Karpas-422 (cell line): Measurements from ENCODE around the gene DRAM1. TPM values are rescaled to one million over a fixed set of nuclear protein-coding genes. Genes with fewer than 3 reads are reported as not detected.
A peak's percentile ranks its signal among the peaks of the same experiment; 100 is the strongest.

Experiments used
- DNase-seq: peaks from one replicate; pipeline ENCODE4 v3.0.0-alpha.2; 2015
- H2AFZ ChIP-seq: fragments of 200-600 bp; sonication (generic); 2 replicates; pipeline ENCODE4 v1.6.1; 2014; ENCODE audit warnings: antibody characterized with exemption, low read length, mixed read lengths
- H3K27ac ChIP-seq: fragments of 200-600 bp; sonication (generic); 2 replicates; pipeline ENCODE4 v1.5.1; 2014; ENCODE audit warnings: mild to moderate bottlenecking, low read length, moderate library complexity
- H3K27me3 ChIP-seq: fragments of 200-600 bp; sonication (generic); 2 replicates; pipeline ENCODE4 v1.6.1; 2014; ENCODE audit warnings: low read length, mixed read lengths
- H3K36me3 ChIP-seq: fragments of 200-600 bp; sonication (generic); 2 replicates; pipeline ENCODE4 v1.6.1; 2014; ENCODE audit warnings: low read length, mixed read lengths; ENCODE audit not compliant: insufficient read depth
- H3K4me1 ChIP-seq: fragments of 200-600 bp; sonication (generic); 2 replicates; pipeline ENCODE4 v1.6.1; 2014; ENCODE audit warnings: mild to moderate bottlenecking, low read length, mixed read lengths
- H3K4me2 ChIP-seq: fragments of 200-600 bp; sonication (generic); 2 replicates; pipeline ENCODE4 v1.6.1; 2014; ENCODE audit warnings: low read length, low read depth, mild to moderate bottlenecking; ENCODE audit not compliant: poor library complexity, severe bottlenecking
- H3K4me3 ChIP-seq: fragments of 200-600 bp; sonication (generic); 2 replicates; pipeline ENCODE4 v1.5.1; 2014; ENCODE audit warnings: mild to moderate bottlenecking, antibody characterized with exemption, low read length, mixed read lengths
- H3K79me2 ChIP-seq: fragments of 200-600 bp; sonication (generic); 2 replicates; pipeline ENCODE4 v1.6.1; 2014; ENCODE audit warnings: mild to moderate bottlenecking, low read length, mixed read lengths
- H3K9ac ChIP-seq: fragments of 200-600 bp; sonication (generic); 2 replicates; pipeline ENCODE4 v1.6.0; 2014; ENCODE audit warnings: low read length
- H3K9me2 ChIP-seq: fragments of 200-600 bp; sonication (generic), shearing (Covaris generic); replicated peaks from 2 replicates; pipeline ENCODE4 v1.6.0; 2014; ENCODE audit warnings: mild to moderate bottlenecking, low read length, moderate library complexity; ENCODE audit not compliant: insufficient read depth
- H3K9me3 ChIP-seq: fragments of 300-700, 200-600 bp; sonication (generic); 2 replicates; pipeline ENCODE4 v1.6.1; 2014; ENCODE audit warnings: low read length, mixed read lengths
- H4K20me1 ChIP-seq: fragments of 200-600 bp; sonication (generic); 2 replicates; pipeline ENCODE4 v1.6.1; 2014; ENCODE audit warnings: mild to moderate bottlenecking, antibody characterized with exemption, low read length, low read depth; ENCODE audit not compliant: insufficient read depth
- total RNA-seq: library from RNA; depleted of rRNA; stranded (reverse); fragments of >200 nt; shearing (Covaris generic); gene quantifications from 2 replicates; pipeline ENCODE4 v1.2.3, GENCODE V29; 2014; ENCODE audit warnings: low replicate concordance

DRAM1 gene
- total RNA-seq, 1 experiment from 2014 or later = not detected

DNA sequence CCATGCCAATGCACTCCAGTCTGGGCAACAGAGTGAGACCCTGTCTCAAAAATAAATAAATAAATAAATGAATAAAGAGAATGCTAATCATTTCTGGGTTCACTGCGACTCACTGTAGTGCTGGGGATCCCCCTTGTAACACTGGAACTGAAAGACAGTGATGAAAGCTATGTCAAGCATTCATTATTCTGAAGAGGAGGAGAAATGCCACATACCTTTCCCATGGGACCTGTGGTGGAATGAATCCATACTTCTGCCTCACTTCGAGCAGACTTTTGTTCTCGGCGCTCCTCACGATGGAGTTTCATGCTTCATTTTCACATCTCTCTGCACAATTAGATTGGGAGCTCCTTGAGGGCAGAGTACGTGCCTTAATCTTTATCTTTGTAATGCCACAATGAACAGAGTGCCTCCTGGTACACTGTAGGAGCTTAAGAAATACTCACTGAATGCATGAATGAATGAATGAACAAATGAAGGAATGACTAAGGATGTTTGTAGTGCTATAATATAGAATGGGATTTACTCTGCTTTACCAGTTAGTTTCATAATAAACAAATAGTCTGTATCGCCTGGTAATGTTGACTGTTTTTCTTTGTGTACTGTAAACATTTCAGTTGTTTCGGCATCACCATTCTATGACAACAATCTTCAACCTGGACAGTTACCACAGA, 45.8 kb downstream of the DRAM1 start:
- DNase-seq = no peak
- no peaks in the 10 kb centered on the region for H3K27me3 ChIP-seq
- H3K36me3 ChIP-seq = no peaks in the 10 kb centered on the region
- H3K79me2 ChIP-seq = no peaks in the 10 kb centered on the region
- no peaks in the 10 kb centered on the region for H4K20me1 ChIP-seq
- H3K9ac ChIP-seq = no peak overlapping the region
- H3K4me1 ChIP-seq = no peaks in the 10 kb centered on the region
- H3K4me2 ChIP-seq = no peak overlapping the region
- no peak overlapping the region for H3K27ac ChIP-seq
- no peak overlapping the region for H3K4me3 ChIP-seq
- no peaks in the 10 kb centered on the region for H3K9me3 ChIP-seq
- H2AFZ ChIP-seq = no peak overlapping the region
- no peaks in the 10 kb centered on the region for H3K9me2 ChIP-seq

GRCh38 chr12:101924618-101925017, 47.2 kb downstream of the DRAM1 start:
- H3K36me3 ChIP-seq = no peaks in the 10 kb centered on the region
- no peak overlapping the region for H3K27ac ChIP-seq
- no peaks in the 10 kb centered on the region for H3K27me3 ChIP-seq
- H3K4me1 ChIP-seq = no peaks in the 10 kb centered on the region
- peak overlapping the region; percentile 55 for H3K4me2 ChIP-seq
- no peaks in the 10 kb centered on the region for H3K9me3 ChIP-seq
- peak overlapping the region; percentile 45; the same call in 1 of the 2 replicates for H3K4me3 ChIP-seq
- H2AFZ ChIP-seq = peak overlapping the region; percentile 24
- H4K20me1 ChIP-seq = no peaks in the 10 kb centered on the region
- H3K79me2 ChIP-seq = no peaks in the 10 kb centered on the region
- DNase-seq = peak; percentile 81
- no peaks in the 10 kb centered on the region for H3K9me2 ChIP-seq
- no peak overlapping the region for H3K9ac ChIP-seq

- Histone ChIP-seq H2AFZ (no peak overlapping the region), H3K9me3 (no peaks in the 10 kb centered on the region), H3K36me3 (no peaks in the 10 kb centered on the region), H3K79me2 (no peaks in the 10 kb centered on the region), H3K4me1 (no peaks in the 10 kb centered on the region), H3K27me3 (no peaks in the 10 kb centered on the region), H3K27ac (no peak overlapping the region), H3K4me2 (peak overlapping the region; percentile 55), H3K4me3 (no peak overlapping the region), H4K20me1 (no peaks in the 10 kb centered on the region), H3K9me2 (no peaks in the 10 kb centered on the region), H3K9ac (no peak overlapping the region)
- no peak for DNase-seq
These were observed 48.0 kb downstream of the DRAM1 start for GRCh38 chr12:101925361-101925760.

DNA sequence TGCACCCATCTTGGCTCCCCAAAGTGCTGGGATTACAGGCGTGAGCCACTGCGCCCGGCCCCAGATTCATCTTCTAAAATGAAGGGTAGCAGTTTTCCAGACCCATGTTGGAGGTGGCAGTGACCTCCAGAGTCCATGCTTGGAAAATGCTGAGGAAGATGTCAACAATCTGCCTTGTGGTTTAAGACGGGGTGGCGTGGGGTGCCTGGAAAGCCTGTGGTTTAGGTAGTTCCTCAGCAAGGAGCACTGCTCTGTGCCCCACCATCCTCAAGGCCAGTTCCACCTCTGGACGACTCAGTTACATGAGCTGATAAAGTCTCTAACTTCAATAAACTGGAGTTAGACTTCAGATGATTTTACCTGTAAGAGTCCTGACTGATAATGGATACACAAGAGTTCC, 48.6 kb downstream of the DRAM1 start:
- Histone ChIP-seq H3K9me2 (no peaks in the 10 kb centered on the region), H3K4me1 (no peaks in the 10 kb centered on the region), H3K36me3 (no peaks in the 10 kb centered on the region), H3K27ac (no peak overlapping the region), H4K20me1 (no peaks in the 10 kb centered on the region), H3K9me3 (no peaks in the 10 kb centered on the region), H3K27me3 (no peaks in the 10 kb centered on the region), H2AFZ (no peak overlapping the region), H3K4me3 (no peak overlapping the region), H3K79me2 (no peaks in the 10 kb centered on the region), H3K4me2 (no peak overlapping the region), H3K9ac (no peak overlapping the region)
- DNase-seq = no peak

- DNase-seq = no peak
- no peak overlapping the region for H3K4me2 ChIP-seq
- H3K4me1 ChIP-seq = peaks cover 5% of the 10 kb centered on the region
- no peaks in the 10 kb centered on the region for H3K27me3 ChIP-seq
- H3K27ac ChIP-seq = no peak overlapping the region
- no peaks in the 10 kb centered on the region for H3K9me2 ChIP-seq
- H3K4me3 ChIP-seq = no peak overlapping the region
- no peaks in the 10 kb centered on the region for H4K20me1 ChIP-seq
- H2AFZ ChIP-seq = no peak overlapping the region
- no peak overlapping the region for H3K9ac ChIP-seq
- no peaks in the 10 kb centered on the region for H3K9me3 ChIP-seq
- no peaks in the 10 kb centered on the region for H3K36me3 ChIP-seq
- H3K79me2 ChIP-seq = no peaks in the 10 kb centered on the region
These were observed 49.7 kb downstream of the DRAM1 start for GRCh38 chr12:101927036-101927435.

GRCh38 chr12:101927999-101928398, 50.6 kb downstream of the DRAM1 start:
- H3K4me1 ChIP-seq = peaks cover 10% of the 10 kb centered on the region
- H3K4me2 ChIP-seq = no peak overlapping the region
- no peaks in the 10 kb centered on the region for H3K36me3 ChIP-seq
- no peaks in the 10 kb centered on the region for H3K9me3 ChIP-seq
- no peaks in the 10 kb centered on the region for H4K20me1 ChIP-seq
- H3K9me2 ChIP-seq = no peaks in the 10 kb centered on the region
- H3K27me3 ChIP-seq = no peaks in the 10 kb centered on the region
- no peaks in the 10 kb centered on the region for H3K79me2 ChIP-seq
- DNase-seq = no peak
- H2AFZ ChIP-seq = no peak overlapping the region
- H3K4me3 ChIP-seq = no peak overlapping the region
- H3K27ac ChIP-seq = no peak overlapping the region
- no peak overlapping the region for H3K9ac ChIP-seq

DNA sequence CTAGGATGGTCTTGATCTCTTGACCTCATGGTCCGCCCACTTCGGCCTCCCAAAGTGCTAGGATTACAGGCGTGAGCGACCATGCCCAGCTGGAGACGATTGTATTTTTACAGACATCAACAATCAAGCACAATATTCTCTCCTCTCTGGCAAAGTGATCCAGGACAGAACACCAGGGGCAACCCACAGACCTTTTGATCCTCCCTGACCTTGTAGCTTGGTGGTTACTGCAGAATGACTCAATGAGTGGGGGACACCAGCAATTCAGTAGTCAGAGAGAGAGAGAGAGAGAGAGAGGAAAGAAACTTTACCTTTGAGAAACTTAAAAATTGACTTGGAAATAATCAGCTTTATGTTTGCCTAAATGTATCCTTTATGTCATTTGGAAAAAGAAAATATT, 51.2 kb downstream of the DRAM1 start:
- Histone ChIP-seq H3K4me3 (no peak overlapping the region), H3K9ac (no peak overlapping the region), H3K4me1 (peaks cover 10% of the 10 kb centered on the region), H2AFZ (no peak overlapping the region), H3K36me3 (no peaks in the 10 kb centered on the region), H3K27ac (no peak overlapping the region), H3K27me3 (no peaks in the 10 kb centered on the region), H3K9me3 (no peaks in the 10 kb centered on the region), H3K4me2 (no peak overlapping the region), H3K9me2 (no peaks in the 10 kb centered on the region), H3K79me2 (no peaks in the 10 kb centered on the region), H4K20me1 (no peaks in the 10 kb centered on the region)
- DNase-seq = no peak

DNA sequence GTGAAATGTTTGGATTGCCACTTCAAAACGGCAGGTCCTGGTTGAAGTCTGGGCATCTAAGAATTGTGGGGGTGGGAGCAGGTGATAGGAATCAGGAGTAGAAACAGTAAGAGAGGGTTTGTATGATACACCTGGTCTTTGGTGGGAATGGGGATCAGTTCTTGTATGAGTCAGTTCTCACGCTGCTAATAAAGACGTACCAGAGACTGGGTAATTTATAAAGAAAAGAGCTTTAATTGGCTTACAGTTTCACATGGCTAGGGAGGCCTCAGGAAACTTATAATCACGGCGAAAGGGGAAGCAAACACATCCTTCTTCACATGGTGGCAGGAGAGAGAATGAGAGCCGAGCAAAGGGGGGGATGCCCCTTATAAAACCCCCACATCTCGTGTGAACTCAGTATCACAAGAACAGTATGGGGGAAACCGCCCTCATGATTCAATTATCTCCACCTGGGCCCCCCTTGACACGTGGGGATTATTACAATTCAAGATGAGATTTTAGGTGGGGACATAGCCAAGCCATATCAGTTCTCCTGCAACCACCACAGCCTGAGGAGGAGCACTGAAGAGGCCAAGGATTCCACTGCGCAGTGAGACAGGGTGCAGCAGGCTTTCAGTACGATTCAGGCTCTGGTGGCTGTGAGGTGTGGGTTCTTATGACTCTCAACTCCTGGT, 52.1 kb downstream of the DRAM1 start:
- Histone ChIP-seq H3K79me2 (no peaks in the 10 kb centered on the region), H3K4me2 (no peak overlapping the region), H3K36me3 (no peaks in the 10 kb centered on the region), H3K4me1 (peaks cover 10% of the 10 kb centered on the region), H2AFZ (no peak overlapping the region), H3K9me3 (no peaks in the 10 kb centered on the region), H3K4me3 (no peak overlapping the region), H3K9ac (no peak overlapping the region), H3K27ac (no peak overlapping the region), H3K27me3 (no peaks in the 10 kb centered on the region), H3K9me2 (no peaks in the 10 kb centered on the region), H4K20me1 (no peaks in the 10 kb centered on the region)
- no peak for DNase-seq
